ENCODE measurements around the gene LETMD1.

DNA sequence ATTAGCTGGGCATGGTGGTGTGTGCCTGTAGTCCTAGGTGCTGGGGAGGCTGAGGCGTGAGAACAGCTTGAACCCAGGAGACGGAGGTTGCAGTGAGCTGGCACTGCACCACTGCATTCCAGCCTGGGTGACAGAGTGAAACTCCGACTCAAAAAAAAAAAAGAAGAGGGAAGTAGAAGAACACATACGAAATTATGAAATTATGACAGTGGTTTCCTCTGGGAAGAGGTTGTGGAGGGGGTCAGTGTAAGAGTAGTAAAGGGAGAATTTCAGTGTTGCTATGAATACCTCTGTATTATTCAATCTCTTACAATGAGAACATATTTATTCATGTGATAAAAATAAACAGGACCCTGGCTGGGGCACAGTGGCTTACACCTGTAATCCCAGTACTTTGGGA lies 60.0 kb downstream of the LETMD1 start:
- no peak for TF ChIP-seq CTCF (IDR thresholded peaks at IDR 0.05)
- TF ChIP-seq POLR2AphosphoS5 (IDR thresholded peaks at IDR 0.05), result no peak
- no peak for TF ChIP-seq POLR2A (IDR thresholded peaks at IDR 0.05)
